Erythroblast (primary cell): ENCODE data around the gene SLC6A13.

Experiments
- GATA1 ChIP-seq: IDR thresholded peaks from 2 replicates; pipeline ENCODE4 v1.6.1; 2011; ENCODE audit warnings: low read depth, mild to moderate bottlenecking, control low read depth, low read length, moderate library complexity
- POLR2A ChIP-seq: IDR thresholded peaks from 2 replicates; pipeline ENCODE4 v1.6.1; 2011; ENCODE audit warnings: mild to moderate bottlenecking, low read length

- TF ChIP-seq POLR2A (no peak), GATA1 (no peak)
Observed at GRCh38 chr12:193261-193660, 69.4 kb downstream of the SLC6A13 start.
